Amygdala (tissue), 56 donors: ENCODE data around the gene MAML2.
A peak's percentile ranks its signal among the peaks of the same experiment; 100 is the strongest.
"Not testable (repeated sequence)": the region's sequence is repeated elsewhere in the genome, so short reads cannot be mapped to it uniquely, and the experiment has no call there.

Experiments
- DNase-seq, 56 donors: peaks; one replicate each; lab custom pipeline; 2025; lab: John Stamatoyannopoulos, UW

MAML2 gene

DNA sequence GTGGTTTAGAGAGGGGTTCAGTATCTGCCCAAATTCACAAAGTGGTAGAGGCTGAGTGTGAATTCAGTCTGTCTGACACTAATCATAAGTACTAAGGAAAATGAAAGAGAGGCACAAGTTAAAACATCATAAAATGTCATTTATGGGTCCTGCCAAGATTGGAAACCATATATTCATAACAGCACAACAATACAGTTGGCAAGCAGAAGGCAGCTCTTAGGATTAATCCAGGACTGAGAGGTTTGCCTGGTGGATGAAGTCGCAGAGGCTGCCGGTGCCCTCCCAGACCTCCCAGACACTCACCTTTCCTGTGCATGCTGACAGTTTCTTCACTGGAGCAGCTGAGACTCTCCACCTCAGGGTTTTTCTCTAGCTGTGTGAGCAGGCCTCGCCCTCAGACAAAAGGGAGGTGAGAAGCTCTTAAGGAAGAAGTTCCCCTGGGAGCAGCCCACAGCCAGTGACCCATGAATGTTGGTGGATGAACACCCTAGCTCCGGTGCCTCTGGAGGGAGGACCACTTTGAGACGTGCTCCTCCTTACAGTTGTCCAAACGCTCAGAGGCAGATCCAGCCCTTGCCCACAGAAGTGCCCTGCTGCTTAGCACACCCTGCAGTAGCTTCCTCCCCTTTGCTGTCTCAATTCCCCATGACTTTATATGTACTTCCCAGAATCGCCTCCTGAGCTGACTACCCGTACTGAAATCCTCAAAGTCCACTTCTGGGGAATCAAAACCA is 43.7 kb downstream of the MAML2 start:
- peak in 1 of 56 donors; percentile 1 for DNase-seq

DNA sequence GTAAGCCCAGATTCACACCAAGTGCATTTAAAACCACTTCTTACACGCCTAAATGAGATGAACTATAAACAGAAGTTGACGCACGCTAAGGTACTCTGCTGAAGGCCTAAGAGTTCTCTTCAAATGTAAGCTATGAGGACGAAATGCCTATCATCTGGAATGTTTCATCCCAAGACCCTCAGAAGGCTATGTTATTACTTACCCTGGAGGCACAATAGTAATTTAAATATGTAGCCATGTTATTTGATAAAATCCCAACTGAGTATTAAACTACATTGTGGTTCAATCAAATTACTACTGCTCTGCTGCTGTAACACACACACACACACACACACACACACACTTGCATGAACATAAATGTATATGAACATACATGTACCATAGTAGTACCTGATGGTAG is 47.6 kb downstream of the MAML2 start:
- no peak for DNase-seq

DNA sequence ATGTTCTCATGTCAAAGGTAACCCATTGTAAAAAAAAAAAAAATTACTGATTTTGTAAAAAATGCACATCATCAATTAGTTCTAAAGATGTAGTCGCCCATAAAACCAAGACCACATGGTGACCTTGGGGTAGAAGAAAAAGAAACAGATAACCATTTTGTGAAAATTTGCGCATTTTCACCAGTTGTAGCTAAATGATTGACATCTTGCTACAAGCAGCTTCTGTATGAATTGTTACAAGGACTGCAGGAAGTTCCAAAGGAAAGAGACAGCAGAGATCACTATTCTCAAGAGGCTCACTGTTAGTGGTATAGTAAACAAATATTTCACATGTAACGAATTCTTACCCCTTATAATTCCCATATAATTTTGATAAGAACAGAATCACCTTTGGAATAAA is 48.7 kb downstream of the MAML2 start:
- DNase-seq: no peak

GRCh38 chr11:96293598-96294021 is 49.4 kb downstream of the MAML2 start:
- no peak for DNase-seq

DNA sequence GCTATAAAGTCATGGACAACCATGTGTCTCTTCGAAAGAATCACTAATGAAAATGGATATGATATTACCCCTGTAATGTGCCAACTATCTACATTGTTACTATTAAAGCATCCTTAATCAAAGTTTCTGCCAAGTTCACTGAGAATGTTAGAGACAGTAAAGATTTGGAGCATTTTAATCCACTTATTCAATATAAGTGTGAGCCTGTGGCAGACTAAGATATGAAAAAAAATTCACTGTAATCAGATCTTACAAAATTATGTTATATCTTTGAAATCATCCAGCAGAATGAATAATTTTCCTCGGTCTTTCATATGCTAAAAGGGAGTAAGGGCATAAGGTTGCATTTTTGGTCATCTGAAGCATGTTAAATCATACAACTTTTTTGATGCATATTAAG is 49.9 kb downstream of the MAML2 start:
- no peak for DNase-seq

DNA sequence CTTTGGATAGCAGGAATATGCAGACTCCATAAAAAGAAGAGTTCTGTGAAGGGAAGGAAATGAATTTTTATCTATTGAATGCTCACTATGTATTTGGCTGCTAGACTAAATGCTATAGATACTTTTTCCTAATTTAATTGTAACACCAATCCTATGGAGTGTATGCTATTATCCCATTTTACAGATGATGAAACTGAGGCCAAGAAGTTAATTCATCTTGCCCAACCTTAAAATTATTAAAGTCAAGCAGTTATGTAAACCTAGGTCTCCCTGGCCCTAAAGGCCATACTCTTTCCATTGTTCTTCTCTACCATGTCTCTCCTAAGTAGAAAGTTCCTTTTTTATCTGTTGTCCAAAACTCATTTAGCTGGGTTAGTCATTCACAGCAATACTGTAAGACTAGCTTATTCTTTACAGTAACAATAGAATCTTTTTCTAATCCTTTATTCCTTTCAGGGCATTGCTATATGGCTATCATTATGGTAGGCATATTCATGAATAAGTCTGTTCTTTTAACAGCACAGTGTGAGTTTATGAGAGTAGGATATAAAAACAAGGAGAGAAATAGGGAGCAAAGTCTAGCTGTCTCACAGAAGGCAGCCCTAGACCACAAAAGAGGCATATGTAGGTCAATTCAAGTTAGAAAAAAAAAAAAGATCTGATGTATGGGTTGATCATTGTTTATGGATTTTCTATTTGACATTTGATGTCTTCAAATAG is 50.5 kb downstream of the MAML2 start:
- DNase-seq: no peak

DNA sequence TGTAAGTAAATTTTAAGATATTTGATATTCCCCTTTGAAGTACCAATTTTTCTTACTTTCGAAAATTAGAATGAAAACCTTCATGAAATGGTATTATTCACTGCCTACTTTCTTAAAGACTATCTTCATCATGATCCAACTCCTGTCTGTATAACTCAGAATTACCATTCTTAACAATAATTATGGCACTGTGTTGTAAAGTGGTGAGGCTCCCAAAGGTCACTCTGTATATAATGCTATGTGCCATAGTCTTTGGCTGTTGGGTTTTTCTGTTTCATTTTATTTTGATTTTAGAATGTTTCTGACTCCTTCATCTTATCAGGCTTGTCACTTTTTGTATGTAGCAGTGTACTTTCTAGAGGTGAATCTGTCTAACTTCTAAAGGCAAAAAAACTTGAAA is 52.4 kb downstream of the MAML2 start:
- DNase-seq: no peak

GRCh38 chr11:96290031-96290430 is 53.0 kb downstream of the MAML2 start:
- DNase-seq: no peak

DNA sequence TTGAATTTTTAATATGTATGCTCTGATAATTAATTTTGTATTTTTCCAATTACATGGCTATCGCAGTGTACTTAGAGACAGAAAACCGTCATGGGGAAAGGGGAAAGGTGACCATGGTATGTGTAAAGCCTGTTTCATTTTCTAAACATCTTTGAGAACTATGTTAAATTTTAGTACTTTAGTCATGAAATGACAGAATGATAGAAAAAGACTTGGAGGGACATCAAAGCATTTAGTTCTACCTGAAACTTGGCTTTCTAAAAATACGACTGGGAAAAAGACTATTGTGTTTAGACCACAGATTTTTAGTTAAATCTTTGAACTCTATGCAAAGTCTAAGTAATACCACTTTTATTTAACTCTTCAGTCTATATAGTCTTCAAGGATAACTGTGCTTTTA is 54.1 kb downstream of the MAML2 start:
- no peak for DNase-seq

DNA sequence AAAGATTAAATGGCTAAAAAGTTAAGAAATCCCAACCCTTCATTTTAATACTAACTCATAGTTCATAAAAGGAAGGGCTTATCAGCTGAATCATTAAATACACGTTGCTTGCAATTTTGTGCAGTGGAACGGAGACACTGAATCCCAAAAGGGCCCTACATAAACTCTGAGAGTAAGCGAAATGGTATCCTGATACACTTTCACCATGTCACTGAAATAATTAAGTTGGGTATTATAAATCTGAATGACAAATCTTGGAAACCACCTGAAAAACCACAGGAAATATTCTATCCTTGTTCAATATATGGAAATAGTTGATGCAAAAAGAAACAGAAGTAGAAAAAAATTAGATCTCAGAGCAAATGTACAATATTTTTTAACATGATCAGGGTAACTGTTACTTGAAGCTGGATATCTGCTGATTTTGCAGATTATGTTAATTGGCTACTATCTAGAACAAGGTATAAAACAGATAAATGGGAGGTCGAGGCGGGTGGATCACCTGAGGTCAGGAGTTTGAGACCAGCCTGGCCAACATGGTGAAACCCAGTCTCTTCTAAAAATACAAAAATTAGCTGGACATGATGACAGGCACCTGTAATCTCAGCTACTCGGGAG is 55.1 kb downstream of the MAML2 start:
- no peak for DNase-seq

- not testable (repeated sequence) for DNase-seq
Observed at GRCh38 chr11:96285985-96286384, 57.0 kb downstream of the MAML2 start.

- no peak for DNase-seq
Observed at GRCh38 chr11:96284917-96285316, 58.1 kb downstream of the MAML2 start.

DNA sequence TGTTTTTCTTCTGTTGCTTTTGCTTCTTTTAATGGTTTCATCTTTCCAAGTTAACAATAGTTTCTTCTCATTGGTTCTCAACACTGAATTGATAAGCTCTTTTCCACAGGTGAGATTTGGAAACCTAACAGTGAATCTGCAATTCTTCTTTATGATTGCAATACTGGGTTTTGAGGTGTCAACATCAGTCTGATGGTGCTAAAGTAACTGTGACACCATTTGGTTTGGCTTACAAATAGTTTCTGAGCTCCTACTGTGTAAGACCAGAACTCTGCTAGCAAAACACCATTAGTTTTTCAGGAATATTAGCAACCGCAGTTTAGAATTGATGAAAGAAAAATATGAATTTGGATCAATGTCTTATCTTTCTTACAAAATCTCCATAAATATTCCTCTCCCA is 58.6 kb downstream of the MAML2 start:
- no peak for DNase-seq

GRCh38 chr11:96282625-96283220 is 60.3 kb downstream of the MAML2 start:
- DNase-seq: no peak

- DNase-seq: no peak
Observed at GRCh38 chr11:96280444-96280843, 62.6 kb downstream of the MAML2 start.

GRCh38 chr11:96279896-96280290 is 63.1 kb downstream of the MAML2 start:
- no peak for DNase-seq

GRCh38 chr11:96279018-96279895 is 63.7 kb downstream of the MAML2 start:
- DNase-seq: no peak

- no peak for DNase-seq
Observed at GRCh38 chr11:96278039-96278897, 64.7 kb downstream of the MAML2 start.

GRCh38 chr11:96277696-96278038 is 65.3 kb downstream of the MAML2 start:
- DNase-seq: no peak

DNA sequence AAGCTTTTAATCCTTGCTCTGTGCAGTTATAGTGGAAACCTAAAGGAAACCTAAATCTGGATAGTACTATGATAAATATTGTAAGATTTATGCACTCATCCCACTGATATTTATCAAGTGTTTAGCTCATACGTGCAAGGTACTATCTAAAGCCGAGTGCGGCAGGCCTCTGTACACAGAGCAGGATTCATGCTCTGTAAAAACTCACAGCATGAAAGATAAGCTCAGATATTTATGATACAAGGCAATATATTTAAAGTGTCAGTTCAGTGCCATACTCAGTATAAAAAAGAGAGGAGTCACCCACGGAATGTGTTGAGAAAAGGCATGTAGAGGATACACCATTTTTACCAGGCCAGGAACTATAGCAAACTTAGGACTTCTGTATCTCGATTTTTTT is 66.2 kb downstream of the MAML2 start:
- no peak for DNase-seq
